GM12878 (cell line): ENCODE measurements around the gene RALGAPA1. TPM values are rescaled to one million over a fixed set of nuclear protein-coding genes. Genes with fewer than 3 reads are reported as not detected.
"Not testable (repeated sequence)": the region's sequence is repeated elsewhere in the genome, so short reads cannot be mapped to it uniquely, and the experiment has no call there.

Experiments used
- ATAC-seq: fragments of 200-7000 bp; cut with Tn5 transposase; 3 replicates; pipeline ENCODE4 v1.9.1; 2020; ENCODE audit warnings: mild to moderate bottlenecking, moderate library complexity
- BruUV-seq: library from RNA; stranded (reverse); fragments of 400-500 nt; replicated peaks from 2 replicates; lab custom pipeline; 2021; lab: Mats Ljungman, UMichigan
- CTCF ChIA-PET: fragments of 300-600 bp; sonication (Branson Sonifier 250); formaldehyde crosslinking; extraction: SDS; loops from one replicate; lab custom pipeline; 2021; ENCODE audit warnings: inconsistent platforms; lab: Yijun Ruan, JAX
- POLR2A ChIA-PET: fragments of 350-600 bp; formaldehyde crosslinking; extraction: SDS; loops from one replicate; lab custom pipeline; 2021; ENCODE audit warnings: inconsistent platforms; lab: Charles Lee
- RAD21 ChIA-PET: fragments of 300-600 bp; sonication (Branson Sonifier 250); formaldehyde crosslinking; loops from one replicate; lab custom pipeline; 2023; ENCODE audit warnings: antibody characterized with exemption; ENCODE audit not compliant: unreplicated experiment; lab: Charles Lee
- SMC1A ChIA-PET: fragments of 300-600 bp; sonication (Branson Sonifier 250); formaldehyde crosslinking; loops from one replicate; lab custom pipeline; 2023; ENCODE audit not compliant: unreplicated experiment, uncharacterized antibody; lab: Charles Lee
- DNase-seq: peaks from one replicate; pipeline ENCODE4 v3.0.0-alpha.2; 2011; ENCODE audit warnings: low read depth, low spot score
- FAIRE-seq: peaks from 3 replicates; lab custom pipeline; 2011; peaks lifted over from hg19 to GRCh38; lab: Jason Lieb, UNC
- H2AFZ ChIP-seq: 2 replicates; pipeline ENCODE4 v1.6.0; 2011; ENCODE audit warnings: low read depth, low read length, control low read depth; ENCODE audit not compliant: control insufficient read depth
- H3K27ac ChIP-seq: 2 replicates; pipeline ENCODE4 v1.5.1; 2011; ENCODE audit warnings: control low read depth; ENCODE audit not compliant: control insufficient read depth, insufficient read depth
- H3K27me3 ChIP-seq, 2 experiments: replicated peaks in 1 of 2; 2 replicates each; pipeline versions ENCODE4 v1.6.0 to v1.6.1; 2011; ENCODE audit warnings: low read length in 1 of 2; ENCODE audit not compliant: control insufficient read depth in 2 of 2, insufficient read depth in 2 of 2
- H3K36me3 ChIP-seq, 2 experiments: 2 replicates each; pipeline ENCODE4 v1.5.1; 2011; ENCODE audit warnings: low read length in 1 of 2; ENCODE audit not compliant: control insufficient read depth in 2 of 2, insufficient read depth in 2 of 2
- H3K4me1 ChIP-seq: 2 replicates; pipeline ENCODE4 v1.6.1; 2011; ENCODE audit warnings: mild to moderate bottlenecking, low read length, moderate library complexity, mixed read lengths; ENCODE audit not compliant: control insufficient read depth, insufficient read depth
- H3K4me2 ChIP-seq: 2 replicates; pipeline ENCODE4 v1.6.0; 2011; ENCODE audit warnings: control low read depth; ENCODE audit not compliant: control insufficient read depth, insufficient read depth
- H3K4me3 ChIP-seq: fragments of 200-600 bp; sonication (generic); 2 replicates; pipeline ENCODE4 v1.5.1; 2016
- H3K79me2 ChIP-seq: 2 replicates; pipeline ENCODE4 v1.6.0; 2011; ENCODE audit warnings: low read length; ENCODE audit not compliant: control insufficient read depth, insufficient read depth
- H3K9ac ChIP-seq: 2 replicates; pipeline ENCODE4 v1.8.0; 2011; ENCODE audit warnings: low read length, control low read depth, mixed read lengths; ENCODE audit not compliant: control insufficient read depth, insufficient read depth
- H3K9me3 ChIP-seq: replicated peaks from 3 replicates; pipeline ENCODE4 v1.5.1; 2011; ENCODE audit warnings: mild to moderate bottlenecking, low read length; ENCODE audit not compliant: control insufficient read depth, insufficient read depth
- H4K20me1 ChIP-seq: 2 replicates; pipeline ENCODE4 v1.6.0; 2011; ENCODE audit not compliant: control insufficient read depth, insufficient read depth
- BHLHE40 ChIP-seq, 2 experiments: fragments of 450-650 bp in 1 of 2; IDR thresholded peaks; 2 replicates each; pipeline ENCODE4 v1.6.1; 2011 to 2017; ENCODE audit warnings: low read depth in 2 of 2, borderline replicate concordance in 1 of 2, improper control_type of control experiment in 1 of 2, low read length in 1 of 2, mild to moderate bottlenecking in 1 of 2
- NFYB ChIP-seq: IDR thresholded peaks from 2 replicates; pipeline ENCODE4 v1.6.1; 2011; ENCODE audit warnings: low read depth, mild to moderate bottlenecking, low read length, improper control_type of control experiment, moderate library complexity; ENCODE audit not compliant: insufficient read depth
- NRF1 ChIP-seq: conservative IDR thresholded peaks from 2 replicates; pipeline ENCODE4 v1.6.1; 2011; ENCODE audit warnings: mild to moderate bottlenecking, low read depth, low read length, improper control_type of control experiment
- WRNIP1 ChIP-seq: IDR thresholded peaks from 2 replicates; pipeline ENCODE4 v1.6.1; 2011; ENCODE audit warnings: low read depth, low read length, improper control_type of control experiment, borderline replicate concordance
- ZBED1 ChIP-seq: IDR thresholded peaks from 2 replicates; pipeline ENCODE4 v1.6.1; 2016; ENCODE audit warnings: borderline replicate concordance
- WGBS: methylation state at CpG from one replicate; pipeline ENCODE4 v1.1.6; 2016; ENCODE audit warnings: low lambda C conversion rate; ENCODE audit not compliant: insufficient replicate concordance, insufficient coverage; ENCODE audit errors: missing lambda C conversion rate; 5-methylcytosine and 5-hydroxymethylcytosine counted together
- in situ Hi-C: fragments of 300-500 bp; cut with MboI; formaldehyde crosslinking; loops from 9 replicates; pipeline ENCODE4 v1.14.3; 2018; ENCODE audit warnings: mixed read lengths
- intact Hi-C: fragments of 100-400 bp; cut with micrococcal nuclease; formaldehyde crosslinking; loops from one replicate; pipeline ENCODE4 v1.14.2; 2022; ENCODE audit not compliant: unreplicated experiment
- polyA plus RNA-seq, 11 experiments: library from polyadenylated mRNA; depleted of rRNA in 4 of 11; unstranded in 6 of 11; stranded (reverse) in 5 of 11; fragments of >200 nt; fragmentation: Nextera tagmentation in 4 of 11; fragmentation: Illumina TruSeq in 1 of 11; extraction: Ambion mirVana in 4 of 11; extraction: Trizol in 1 of 11; gene quantifications; 1 replicate in 1 of 11; 2 replicates in 10 of 11; pipeline versions ENCODE4 v1.2.1 to v1.2.3, GENCODE V29; 2011 to 2016; ENCODE audit warnings: inconsistent platforms in 2 of 11, missing spikeins in 2 of 11, low read depth in 1 of 11
- total RNA-seq, 4 experiments: library from RNA; depleted of rRNA in 3 of 4; stranded (reverse); fragments of >200 nt in 3 of 4; fragmentation: Illumina TruSeq in 1 of 4; extraction: Trizol in 1 of 4; gene quantifications; 2 replicates each; pipeline versions ENCODE4 v1.2.1 to v1.2.3, GENCODE V29; 2013 to 2021
- TF ChIP-seq, protein P1 (sequence below): IDR thresholded peaks from 2 replicates; pipeline ENCODE4 v1.6.1; 2011; ENCODE audit warnings: mild to moderate bottlenecking, low read depth, low read length, moderate library complexity; ENCODE audit not compliant: insufficient replicate concordance

The RALGAPA1 gene
- total and polyA plus RNA-seq, 10 of the 15 experiments (the other 5 are each of a cell fraction or from before 2014, with no cell fraction given): 5.6 to 26.7 (median 14.7) TPM

GRCh38 chr14:35779368-35779767, 29.7 kb downstream of the RALGAPA1 start:
- no peak overlapping the region for H3K27ac ChIP-seq
- in situ Hi-C loops: no loop called here
- no TSS peak for BruUV-seq
- POLR2A ChIA-PET: no interaction called here
- H3K27me3 ChIP-seq: no peaks in the 10 kb centered on the region
- TF ChIP-seq BHLHE40 (IDR thresholded peaks at IDR 0.05; ENCODE audit: borderline replicate concordance in 1 of 2, low read depth in 2 of 2, low read length in 1 of 2) (no peak), WRNIP1 (no peak), NFYB (no peak), NRF1 (no peak), ZBED1 (no peak)
- TF ChIP-seq, protein P1, sequence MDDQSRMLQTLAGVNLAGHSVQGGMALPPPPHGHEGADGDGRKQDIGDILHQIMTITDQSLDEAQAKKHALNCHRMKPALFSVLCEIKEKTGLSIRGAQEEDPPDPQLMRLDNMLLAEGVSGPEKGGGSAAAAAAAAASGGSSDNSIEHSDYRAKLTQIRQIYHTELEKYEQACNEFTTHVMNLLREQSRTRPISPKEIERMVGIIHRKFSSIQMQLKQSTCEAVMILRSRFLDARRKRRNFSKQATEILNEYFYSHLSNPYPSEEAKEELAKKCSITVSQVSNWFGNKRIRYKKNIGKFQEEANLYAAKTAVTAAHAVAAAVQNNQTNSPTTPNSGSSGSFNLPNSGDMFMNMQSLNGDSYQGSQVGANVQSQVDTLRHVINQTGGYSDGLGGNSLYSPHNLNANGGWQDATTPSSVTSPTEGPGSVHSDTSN: no peak
- no peak overlapping the region for H2AFZ ChIP-seq
- no peaks in the 10 kb centered on the region for H3K4me1 ChIP-seq
- no peak for FAIRE-seq
- no peak overlapping the region for H3K4me3 ChIP-seq
- ATAC-seq: no peak
- WGBS: 98% methylated on average over 3 of the region's 3 CpGs
- SMC1A ChIA-PET: no interaction called here
- H3K9ac ChIP-seq: no peak overlapping the region
- peaks cover 1% of the 10 kb centered on the region; the same call in 1 of the 2 replicates for H3K79me2 ChIP-seq
- CTCF ChIA-PET: interaction anchor here (1.0 kb wide), 1 partner anchor 8 kb away, joined by 3 read pairs; no protein-coding TSS in a partner anchor
- intact Hi-C loops: no loop called here
- no peak for DNase-seq
- RAD21 ChIA-PET: no interaction called here
- H3K9me3 ChIP-seq: no peaks in the 10 kb centered on the region; the same call in 1 of the 3 replicates
- no peaks in the 10 kb centered on the region; a peak in 1 of 4 replicates for H3K36me3 ChIP-seq
- no peak overlapping the region for H3K4me2 ChIP-seq
- no peaks in the 10 kb centered on the region for H4K20me1 ChIP-seq

DNA sequence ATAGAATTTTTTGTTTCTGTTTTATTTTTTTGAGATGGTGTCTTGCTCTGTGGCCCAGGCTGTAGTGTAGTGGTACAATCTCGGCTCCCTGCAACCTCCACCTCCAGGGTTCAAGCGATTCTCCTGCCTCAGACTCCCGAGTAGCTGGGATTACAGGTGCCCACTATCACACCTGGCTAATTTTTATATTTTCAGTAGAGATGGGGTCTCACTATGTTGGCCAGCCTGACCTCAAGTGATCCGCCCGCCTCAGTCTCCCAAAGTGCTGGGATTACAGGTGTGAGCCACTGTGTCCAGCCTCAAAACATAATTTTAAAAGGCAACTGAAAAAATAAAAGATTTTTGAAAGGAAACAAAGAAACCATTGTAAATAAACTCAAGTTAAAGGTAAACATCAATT, 31.5 kb downstream of the RALGAPA1 start:
- H3K27me3 ChIP-seq, H3K9me3 ChIP-seq, BruUV-seq, H4K20me1 ChIP-seq, intact Hi-C loops, DNase-seq, RAD21 ChIA-PET, H3K4me2 ChIP-seq, FAIRE-seq, ATAC-seq, H3K36me3 ChIP-seq, H3K4me3 ChIP-seq, POLR2A ChIA-PET, in situ Hi-C loops, H3K9ac ChIP-seq, H3K4me1 ChIP-seq, H2AFZ ChIP-seq, H3K79me2 ChIP-seq, H3K27ac ChIP-seq: not testable (repeated sequence)
- WGBS: 98% methylated on average over 5 of the region's 5 CpGs
- CTCF ChIA-PET: interaction anchor here (0.9 kb wide), 1 partner anchor 30 kb away, joined by 3 read pairs; no protein-coding TSS in a partner anchor
- SMC1A ChIA-PET: interaction anchor here (1.9 kb wide), 1 partner anchor 29 kb away, joined by 7 read pairs; no protein-coding TSS in a partner anchor
